GM12892 (cell line): ENCODE measurements around the gene ANKRA2.

Experiments used
- POLR2A ChIP-seq: IDR thresholded peaks from 2 replicates; pipeline ENCODE4 v1.6.1; 2011; ENCODE audit warnings: low read depth, low read length, control low read depth
- POLR2AphosphoS5 ChIP-seq: IDR thresholded peaks from 2 replicates; pipeline ENCODE4 v1.6.1; 2011; ENCODE audit warnings: low read depth, low read length, control low read depth
- TAF1 ChIP-seq: IDR thresholded peaks from 2 replicates; pipeline ENCODE4 v1.6.1; 2011; ENCODE audit warnings: low read depth, mild to moderate bottlenecking, control low read depth, low read length, borderline replicate concordance

GRCh38 chr5:73603998-73604397 is 38.6 kb upstream of the ANKRA2 start:
- TF ChIP-seq POLR2A: no peak
- TF ChIP-seq POLR2AphosphoS5: no peak
- TF ChIP-seq TAF1: no peak
